Measurements from ENCODE around the gene ADSS1. TPM values are rescaled to one million over a fixed set of nuclear protein-coding genes. Genes with fewer than 3 reads are reported as not detected.

Gene ADSS1
- total RNA-seq, 1 donor from 2014 or later: 10.3 TPM

- Histone ChIP-seq H3K4me3 (no peak overlapping the region), H3K27me3 (no peaks in the 10 kb centered on the region), H3K9me3 (no peaks in the 10 kb centered on the region), H3K36me3 (peaks cover 0 to 49% of the 10 kb centered on the region in 2 donors), H3K4me1 (peaks cover 6% of the 10 kb centered on the region), H3K27ac (no peak overlapping the region)
- intact Hi-C loops (cut with DNase I): no loop called here
- no peak for DNase-seq (ENCODE audit: extremely low spot score in 2 of 2)
- TF ChIP-seq, protein P1, sequence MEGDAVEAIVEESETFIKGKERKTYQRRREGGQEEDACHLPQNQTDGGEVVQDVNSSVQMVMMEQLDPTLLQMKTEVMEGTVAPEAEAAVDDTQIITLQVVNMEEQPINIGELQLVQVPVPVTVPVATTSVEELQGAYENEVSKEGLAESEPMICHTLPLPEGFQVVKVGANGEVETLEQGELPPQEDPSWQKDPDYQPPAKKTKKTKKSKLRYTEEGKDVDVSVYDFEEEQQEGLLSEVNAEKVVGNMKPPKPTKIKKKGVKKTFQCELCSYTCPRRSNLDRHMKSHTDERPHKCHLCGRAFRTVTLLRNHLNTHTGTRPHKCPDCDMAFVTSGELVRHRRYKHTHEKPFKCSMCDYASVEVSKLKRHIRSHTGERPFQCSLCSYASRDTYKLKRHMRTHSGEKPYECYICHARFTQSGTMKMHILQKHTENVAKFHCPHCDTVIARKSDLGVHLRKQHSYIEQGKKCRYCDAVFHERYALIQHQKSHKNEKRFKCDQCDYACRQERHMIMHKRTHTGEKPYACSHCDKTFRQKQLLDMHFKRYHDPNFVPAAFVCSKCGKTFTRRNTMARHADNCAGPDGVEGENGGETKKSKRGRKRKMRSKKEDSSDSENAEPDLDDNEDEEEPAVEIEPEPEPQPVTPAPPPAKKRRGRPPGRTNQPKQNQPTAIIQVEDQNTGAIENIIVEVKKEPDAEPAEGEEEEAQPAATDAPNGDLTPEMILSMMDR (IDR thresholded peaks at IDR 0.05): peak; percentile 94 to 98 (median 96)
- no peak for TF ChIP-seq POLR2A (IDR thresholded peaks at IDR 0.05)
- TF ChIP-seq POLR2AphosphoS5 (IDR thresholded peaks at IDR 0.05; ENCODE audit: insufficient read depth in 1 of 2, low read depth in 1 of 2): peak in 1 of 2 donors; percentile 10
These were observed 15.3 kb upstream of the ADSS1 start for GRCh38 chr14:104708606-104709268.

- Histone ChIP-seq H3K36me3 (peaks cover 0 to 51% of the 10 kb centered on the region in 2 donors), H3K27me3 (no peaks in the 10 kb centered on the region)
These were observed 14.5 kb upstream of the ADSS1 start for GRCh38 chr14:104709387-104710039.

DNA sequence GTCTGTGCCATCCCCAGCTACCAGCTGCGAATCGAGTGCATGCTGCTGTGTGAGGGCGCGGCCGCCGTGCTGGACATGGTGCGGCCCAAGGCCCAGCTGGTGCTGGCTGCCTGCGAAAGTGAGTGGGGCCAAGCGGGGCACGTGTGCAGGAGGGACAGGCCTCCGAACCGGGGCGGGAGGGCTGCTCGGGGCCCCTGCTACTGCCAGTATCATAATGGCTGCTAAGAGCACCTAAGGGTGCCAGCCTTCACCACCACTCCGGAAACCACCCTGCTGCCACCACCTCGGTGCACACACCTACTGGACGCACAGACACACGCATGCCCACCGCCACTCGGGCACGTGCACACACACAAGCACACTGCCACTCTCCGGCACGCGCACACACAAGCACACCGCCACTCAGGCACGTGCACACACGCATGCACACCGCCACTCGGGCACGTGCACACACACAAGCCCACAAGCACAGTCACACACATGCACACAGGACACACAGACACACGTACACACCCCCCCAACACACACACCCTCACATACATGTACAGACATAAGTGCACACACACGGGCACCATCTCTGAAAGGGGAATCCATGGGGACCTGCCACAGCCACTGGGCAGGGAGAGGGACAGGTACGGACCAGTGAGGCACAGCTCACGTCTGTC is 13.8 kb upstream of the ADSS1 start:
- H3K4me3 ChIP-seq: no peak overlapping the region
- intact Hi-C loops (cut with DNase I): no loop called here
- TF ChIP-seq POLR2A (IDR thresholded peaks at IDR 0.05) (no peak), POLR2AphosphoS5 (IDR thresholded peaks at IDR 0.05; ENCODE audit: insufficient read depth in 1 of 2, low read depth in 1 of 2) (no peak)
- TF ChIP-seq, protein P1 (IDR thresholded peaks at IDR 0.05): no peak
- no peak for DNase-seq (ENCODE audit: extremely low spot score in 2 of 2)
- peaks cover 6% of the 10 kb centered on the region for H3K4me1 ChIP-seq
- no peak overlapping the region for H3K27ac ChIP-seq
- H3K36me3 ChIP-seq: peaks cover 0 to 57% of the 10 kb centered on the region in 2 donors
- H3K9me3 ChIP-seq: no peaks in the 10 kb centered on the region
- no peaks in the 10 kb centered on the region for H3K27me3 ChIP-seq

More at GRCh38 chr14:104709387-104710039, 14.5 kb upstream of the ADSS1 start:
- TF ChIP-seq, protein P1 (IDR thresholded peaks at IDR 0.05): no peak
- TF ChIP-seq POLR2AphosphoS5 (IDR thresholded peaks at IDR 0.05; ENCODE audit: insufficient read depth in 1 of 2, low read depth in 1 of 2) (no peak), POLR2A (IDR thresholded peaks at IDR 0.05) (no peak)
- H3K4me3 ChIP-seq: no peak overlapping the region
- H3K4me1 ChIP-seq: peaks cover 6% of the 10 kb centered on the region
- H3K27ac ChIP-seq: no peak overlapping the region
- no peaks in the 10 kb centered on the region for H3K9me3 ChIP-seq
- intact Hi-C loops (cut with DNase I): no loop called here
- no peak for DNase-seq (ENCODE audit: extremely low spot score in 2 of 2)

DNA sequence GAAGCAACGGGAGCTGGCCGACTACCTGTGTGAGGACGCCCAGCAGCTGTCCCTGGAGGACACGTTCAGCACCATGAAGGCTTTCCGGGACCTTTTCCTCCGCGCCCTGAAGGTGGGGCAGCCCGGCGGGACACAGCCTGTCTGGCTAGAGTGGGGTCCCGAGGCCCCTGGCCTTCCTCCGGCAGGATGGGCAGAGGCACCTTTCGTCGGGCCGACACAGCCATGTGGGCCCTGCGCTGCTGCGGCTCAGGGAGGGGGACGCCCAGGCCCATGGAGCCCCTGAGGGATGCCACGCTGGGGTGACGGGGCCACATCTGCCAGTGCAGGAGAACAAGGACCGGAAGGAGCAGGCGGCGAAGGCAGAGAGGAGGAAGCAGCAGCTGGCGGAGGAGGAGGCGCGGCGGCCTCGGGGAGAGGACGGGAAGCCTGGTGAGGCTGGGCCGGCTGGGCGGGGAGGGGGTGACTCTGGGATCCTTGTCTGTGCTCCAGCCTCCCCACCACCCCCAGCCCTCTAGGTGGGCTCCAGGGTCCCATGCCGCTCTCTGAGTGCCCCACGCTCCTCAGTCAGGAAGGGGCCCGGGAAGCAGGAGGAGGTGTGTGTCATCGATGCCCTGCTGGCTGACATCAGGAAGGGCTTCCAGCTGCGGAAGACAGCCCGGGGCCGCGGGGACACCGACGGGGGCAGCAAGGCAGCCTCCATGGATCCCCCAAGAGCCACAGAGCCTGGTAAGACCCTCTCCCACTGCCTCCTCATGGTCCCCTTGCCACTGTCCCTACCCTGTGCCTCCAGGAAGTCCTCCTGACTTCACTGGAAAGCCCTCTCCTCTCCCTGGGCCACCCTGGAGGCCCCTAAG is 10.9 kb upstream of the ADSS1 start:
- Histone ChIP-seq H3K36me3 (peaks cover 0 to 67% of the 10 kb centered on the region in 2 donors), H3K27ac (no peak overlapping the region), H3K9me3 (no peaks in the 10 kb centered on the region), H3K4me1 (peaks cover 4% of the 10 kb centered on the region), H3K27me3 (no peaks in the 10 kb centered on the region), H3K4me3 (no peak overlapping the region)
- DNase-seq (ENCODE audit: extremely low spot score in 2 of 2): no peak
- intact Hi-C loops (cut with DNase I): no loop called here
- no peak for TF ChIP-seq POLR2AphosphoS5 (IDR thresholded peaks at IDR 0.05; ENCODE audit: insufficient read depth in 1 of 2, low read depth in 1 of 2)
- no peak for TF ChIP-seq POLR2A (IDR thresholded peaks at IDR 0.05)
- TF ChIP-seq, protein P1 (IDR thresholded peaks at IDR 0.05): no peak

Measured in vagina (tissue), 2 donors.